SK-N-SH (cell line): ENCODE measurements around the gene NDUFS3.

Experiments
- CTCF ChIP-seq: fragments of 200-600 bp; sonication (generic); IDR thresholded peaks from 2 replicates; pipeline ENCODE4 v1.6.1; 2017; ENCODE audit warnings: antibody characterized with exemption, mild to moderate bottlenecking, moderate library complexity
- EP300 ChIP-seq, 2 experiments: IDR thresholded peaks; 2 replicates each; pipeline versions ENCODE4 v1.4.0 to v1.6.1; 2012; ENCODE audit warnings: borderline replicate concordance in 1 of 2, low read depth in 1 of 2, low read length in 1 of 2
- EZH2phosphoT487 ChIP-seq: fragments of 200-600 bp; sonication (generic); IDR thresholded peaks from 2 replicates; pipeline ENCODE4 v1.6.1; 2017; ENCODE audit warnings: low read depth, mixed run types, mild to moderate bottlenecking, antibody characterized with exemption, moderate library complexity, borderline replicate concordance
- GABPA ChIP-seq: IDR thresholded peaks from 2 replicates; pipeline ENCODE4 v1.4.0; 2012; ENCODE audit warnings: low read depth, mild to moderate bottlenecking
- POLR2AphosphoS5 ChIP-seq: IDR thresholded peaks from 2 replicates; pipeline ENCODE4 v1.6.1; 2012; ENCODE audit warnings: low read depth, low read length
- RAD21 ChIP-seq: IDR thresholded peaks from 2 replicates; pipeline ENCODE4 v1.6.1; 2012; ENCODE audit warnings: mild to moderate bottlenecking, low read length
- RXRA ChIP-seq: IDR thresholded peaks from 2 replicates; pipeline ENCODE4 v1.4.0; 2012; ENCODE audit warnings: low read depth, mild to moderate bottlenecking, borderline replicate concordance

- TF ChIP-seq GABPA (no peak), EP300 (IDR thresholded peaks at IDR 0.05; ENCODE audit: borderline replicate concordance in 1 of 2, low read depth in 1 of 2, low read length in 1 of 2) (no peak), CTCF (no peak), EZH2phosphoT487 (no peak), POLR2AphosphoS5 (no peak), RXRA (no peak), RAD21 (no peak)
Measured at GRCh38 chr11:47591764-47592163, 12.9 kb downstream of the NDUFS3 start.
